BLaER1 (cell line): Measurements from ENCODE around the gene FAF2.
A peak's percentile ranks its signal among the peaks of the same experiment; 100 is the strongest.

Experiments
- H3K27ac ChIP-seq: shearing (Covaris generic); formaldehyde crosslinking; 2 replicates; pipeline ENCODE4 v1.8.1; 2022
- H3K27me3 ChIP-seq: shearing (Covaris generic); formaldehyde crosslinking; 2 replicates; pipeline ENCODE4 v1.8.1; 2022
- H3K36me3 ChIP-seq: shearing (Covaris generic); formaldehyde crosslinking; 2 replicates; pipeline ENCODE4 v1.8.1; 2022
- H3K4me1 ChIP-seq: shearing (Covaris generic); formaldehyde crosslinking; 2 replicates; pipeline ENCODE4 v1.8.1; 2022
- H3K4me2 ChIP-seq: shearing (Covaris generic); formaldehyde crosslinking; 2 replicates; pipeline ENCODE4 v1.8.1; 2022
- H3K4me3 ChIP-seq: shearing (Covaris generic); formaldehyde crosslinking; 2 replicates; pipeline ENCODE4 v1.8.1; 2022
- H3K9ac ChIP-seq: shearing (Covaris generic); formaldehyde crosslinking; 2 replicates; pipeline ENCODE4 v1.8.1; 2022
- H3K9me3 ChIP-seq: shearing (Covaris generic); formaldehyde crosslinking; 2 replicates; pipeline ENCODE4 v1.8.1; 2022
- H4K20me1 ChIP-seq: shearing (Covaris generic); formaldehyde crosslinking; 2 replicates; pipeline ENCODE4 v1.8.1; 2022
- Cebpa-rat ChIP-seq: shearing (Covaris generic); IDR thresholded peaks from 2 replicates; pipeline ENCODE4 v1.8.1; 2022

FAF2 gene

DNA sequence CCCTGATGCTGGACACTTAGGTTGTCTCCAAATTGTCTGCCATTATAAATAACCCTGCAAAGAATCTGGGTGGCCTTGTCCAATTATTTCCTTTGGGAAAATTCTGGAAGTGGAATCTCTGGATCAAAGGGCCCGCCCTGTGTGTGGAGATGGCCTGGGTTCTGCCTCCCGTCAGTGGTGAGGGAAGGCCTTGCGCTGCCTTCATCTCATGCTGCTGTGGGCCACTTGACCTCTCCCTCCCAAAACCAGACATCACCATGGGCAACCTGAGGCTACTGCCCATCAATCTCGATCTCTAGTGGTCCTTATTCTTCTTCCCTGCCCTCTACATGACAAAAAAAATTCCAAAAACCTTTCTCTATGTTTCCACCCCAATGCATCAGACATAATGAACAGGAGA, 38.4 kb upstream of the FAF2 start:
- Histone ChIP-seq H3K9ac (no peak overlapping the region), H3K4me3 (no peak overlapping the region), H3K27me3 (no peaks in the 10 kb centered on the region), H3K27ac (no peak overlapping the region), H4K20me1 (peaks cover 41% of the 10 kb centered on the region), H3K9me3 (no peaks in the 10 kb centered on the region), H3K4me1 (peaks cover 13% of the 10 kb centered on the region), H3K4me2 (no peak overlapping the region), H3K36me3 (peaks cover 59% of the 10 kb centered on the region)
- TF ChIP-seq Cebpa-rat: no peak

DNA sequence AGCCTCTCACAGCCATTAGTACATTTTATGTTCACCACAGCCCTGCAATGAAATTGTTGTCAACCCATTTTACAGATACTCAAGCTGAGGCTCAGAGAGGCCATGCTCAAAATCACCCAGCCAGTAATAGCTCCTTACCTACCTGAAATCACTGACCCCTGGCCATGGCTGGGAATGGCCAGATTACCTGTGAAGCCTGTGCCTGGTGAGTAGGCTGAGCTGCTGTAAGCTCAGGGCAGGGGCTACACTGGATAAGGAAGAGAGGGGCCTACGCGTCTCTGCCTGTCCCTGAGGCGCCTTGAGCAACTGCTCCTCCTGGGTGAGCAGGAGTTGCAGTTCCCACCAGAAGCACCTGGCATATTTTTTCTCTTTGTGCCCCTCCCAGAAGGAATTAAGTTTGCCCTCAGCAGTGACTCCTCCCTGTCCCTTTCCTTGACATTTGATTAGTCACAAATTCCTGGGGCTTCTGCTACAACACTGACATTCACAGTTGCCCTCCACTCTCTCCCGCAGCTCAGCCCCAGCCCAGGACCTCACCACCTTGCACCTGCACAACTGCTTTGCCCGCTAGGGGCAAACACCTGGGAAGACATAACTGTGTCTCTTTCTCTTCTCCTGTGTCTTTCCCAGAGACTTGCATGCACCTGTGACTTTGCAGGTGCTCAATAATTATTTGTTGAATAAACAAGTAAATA, 37.6 kb upstream of the FAF2 start:
- Histone ChIP-seq H3K27me3 (no peaks in the 10 kb centered on the region), H3K9me3 (no peaks in the 10 kb centered on the region), H3K4me3 (no peak overlapping the region), H3K27ac (no peak overlapping the region), H3K4me1 (peaks cover 21% of the 10 kb centered on the region), H3K9ac (no peak overlapping the region), H3K4me2 (no peak overlapping the region), H3K36me3 (peaks cover 51% of the 10 kb centered on the region), H4K20me1 (peaks cover 41% of the 10 kb centered on the region)
- TF ChIP-seq Cebpa-rat: no peak

- Histone ChIP-seq H3K4me1 (peaks cover 33% of the 10 kb centered on the region), H4K20me1 (peaks cover 41% of the 10 kb centered on the region), H3K36me3 (peaks cover 30% of the 10 kb centered on the region), H3K9me3 (no peaks in the 10 kb centered on the region), H3K9ac (no peak overlapping the region), H3K27ac (no peak overlapping the region), H3K4me3 (no peak overlapping the region), H3K27me3 (no peaks in the 10 kb centered on the region), H3K4me2 (no peak overlapping the region)
- TF ChIP-seq Cebpa-rat: no peak
These were observed 35.5 kb upstream of the FAF2 start for GRCh38 chr5:176412517-176413254.

DNA sequence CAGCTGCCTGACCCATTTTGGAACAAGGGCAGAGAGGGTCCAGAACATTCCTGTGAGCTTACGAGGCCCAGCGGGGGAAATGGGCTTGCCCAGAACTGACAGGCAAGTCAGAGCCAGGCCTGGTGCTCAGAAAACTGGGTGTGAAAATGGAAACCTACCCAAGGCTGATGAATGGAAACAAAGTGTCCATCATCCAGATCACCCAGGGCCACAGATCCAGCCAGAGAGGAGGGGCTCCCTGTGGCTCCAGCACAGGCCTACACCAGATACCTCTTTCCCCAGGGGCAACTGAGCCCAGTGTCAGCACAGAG, 35.0 kb upstream of the FAF2 start:
- H3K9ac ChIP-seq: no peak overlapping the region
- no peak overlapping the region for H3K27ac ChIP-seq
- H3K4me2 ChIP-seq: no peak overlapping the region
- H4K20me1 ChIP-seq: peaks cover 41% of the 10 kb centered on the region
- TF ChIP-seq Cebpa-rat: no peak
- H3K9me3 ChIP-seq: no peaks in the 10 kb centered on the region
- peaks cover 25% of the 10 kb centered on the region for H3K36me3 ChIP-seq
- no peak overlapping the region for H3K4me3 ChIP-seq
- H3K4me1 ChIP-seq: peaks cover 33% of the 10 kb centered on the region
- H3K27me3 ChIP-seq: no peaks in the 10 kb centered on the region

DNA sequence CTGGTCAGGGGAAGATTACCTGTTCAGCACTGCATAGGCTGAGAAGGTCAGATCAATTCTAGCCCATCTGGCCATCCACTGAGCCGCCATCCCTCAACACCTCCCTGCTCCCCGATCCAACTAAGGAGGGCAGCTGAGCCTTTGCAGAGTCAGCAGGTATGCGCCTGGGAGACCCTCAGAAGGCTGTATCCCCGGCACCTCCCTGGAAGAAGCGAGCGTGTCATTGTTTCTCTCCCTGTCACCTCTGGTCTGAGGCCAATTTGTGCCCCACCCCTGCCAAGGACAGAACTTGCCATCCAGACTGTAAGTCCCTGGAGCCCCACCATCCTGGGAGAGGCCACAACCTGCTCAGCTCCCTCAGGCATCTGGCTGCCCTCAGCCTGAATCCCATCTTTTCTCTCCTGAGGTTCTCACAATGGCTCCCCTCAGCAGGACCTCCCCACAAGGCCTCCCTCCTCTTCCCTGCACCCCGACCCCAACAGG, 34.4 kb upstream of the FAF2 start:
- H3K27ac ChIP-seq: no peak overlapping the region
- H3K4me3 ChIP-seq: no peak overlapping the region
- H3K4me2 ChIP-seq: no peak overlapping the region
- TF ChIP-seq Cebpa-rat: no peak
- no peak overlapping the region for H3K9ac ChIP-seq
- peaks cover 41% of the 10 kb centered on the region for H4K20me1 ChIP-seq
- no peaks in the 10 kb centered on the region for H3K27me3 ChIP-seq
- H3K36me3 ChIP-seq: peaks cover 22% of the 10 kb centered on the region
- peaks cover 33% of the 10 kb centered on the region for H3K4me1 ChIP-seq
- H3K9me3 ChIP-seq: no peaks in the 10 kb centered on the region

GRCh38 chr5:176414704-176415103, 33.5 kb upstream of the FAF2 start:
- H3K9ac ChIP-seq: peak overlapping the region; percentile 86; the same call in 1 of the 2 replicates
- no peak overlapping the region for H3K4me3 ChIP-seq
- H3K9me3 ChIP-seq: no peaks in the 10 kb centered on the region
- no peak for TF ChIP-seq Cebpa-rat
- H3K27me3 ChIP-seq: no peaks in the 10 kb centered on the region
- peaks cover 33% of the 10 kb centered on the region for H3K4me1 ChIP-seq
- no peak overlapping the region for H3K27ac ChIP-seq
- peak overlapping the region; percentile 98 for H3K4me2 ChIP-seq
- H4K20me1 ChIP-seq: peaks cover 41% of the 10 kb centered on the region
- H3K36me3 ChIP-seq: peaks cover 12% of the 10 kb centered on the region

- TF ChIP-seq Cebpa-rat: no peak
- H3K4me2 ChIP-seq: peak overlapping the region; percentile 98
- H4K20me1 ChIP-seq: peaks cover 40% of the 10 kb centered on the region
- H3K4me1 ChIP-seq: peaks cover 33% of the 10 kb centered on the region
- peak overlapping the region; percentile 86 for H3K9ac ChIP-seq
- H3K27me3 ChIP-seq: no peaks in the 10 kb centered on the region
- peaks cover 5% of the 10 kb centered on the region for H3K36me3 ChIP-seq
- peaks cover 7% of the 10 kb centered on the region for H3K9me3 ChIP-seq
- peak overlapping the region; percentile 87 for H3K4me3 ChIP-seq
- H3K27ac ChIP-seq: peak overlapping the region; percentile 84
These were observed 32.8 kb upstream of the FAF2 start for GRCh38 chr5:176415240-176415951.

DNA sequence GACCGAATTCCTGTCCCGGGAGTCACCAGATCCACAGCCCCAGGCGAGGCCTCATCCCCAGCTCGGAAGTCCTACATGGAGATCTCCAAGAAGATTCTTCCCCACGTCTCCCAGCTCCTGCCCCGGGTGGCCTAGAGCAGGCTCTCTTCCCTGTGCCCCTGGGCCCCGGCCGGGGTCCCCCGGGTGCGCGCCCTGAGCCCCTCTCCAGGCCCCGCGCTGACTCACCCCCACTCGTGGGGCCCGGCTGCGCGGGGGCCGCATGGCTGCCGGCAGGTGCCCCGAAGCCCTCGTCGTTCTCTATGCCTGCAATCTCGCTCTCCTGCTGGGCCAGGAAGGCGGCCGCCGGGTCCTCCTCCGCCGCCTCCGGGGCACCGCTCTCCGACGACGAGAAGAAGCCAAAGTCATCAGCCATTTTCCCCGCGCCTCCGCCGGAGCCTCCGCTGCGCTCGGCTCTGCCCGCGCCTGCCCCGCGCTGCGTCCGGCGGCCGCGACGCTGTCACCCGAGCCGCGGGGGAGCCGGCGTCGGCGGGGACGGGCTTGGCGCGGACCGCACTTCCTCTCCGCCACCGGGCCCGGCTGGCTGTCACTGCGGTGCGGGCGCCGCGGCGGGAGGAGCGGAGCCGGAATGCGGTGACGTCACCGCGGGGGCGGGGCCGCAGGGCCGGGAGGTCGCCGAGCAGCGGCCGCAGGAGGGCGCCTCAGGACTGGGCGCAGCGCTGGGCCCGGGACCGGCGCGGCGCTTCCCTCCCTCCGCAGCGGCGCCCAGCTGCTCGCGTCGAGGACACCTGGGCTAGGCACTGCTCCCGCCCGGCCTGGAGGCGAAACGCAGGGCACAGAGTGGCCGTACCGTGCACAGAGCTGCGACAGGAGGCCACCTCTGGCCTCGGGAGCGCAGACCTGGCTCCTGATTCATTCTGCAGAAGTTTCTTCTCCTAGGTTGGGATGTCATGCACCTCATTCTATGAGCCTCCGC, 31.9 kb upstream of the FAF2 start, which contains the start of gene CLTB:
CLTB (minus strand) TSS at position 588 of the 973 bp plus-strand sequence; CDS start at position 412, 176 bp downstream.
- H3K27me3 ChIP-seq: no peaks in the 10 kb centered on the region
- TF ChIP-seq Cebpa-rat: no peak
- peaks cover 15% of the 10 kb centered on the region for H3K9me3 ChIP-seq
- peaks cover 31% of the 10 kb centered on the region for H4K20me1 ChIP-seq
- peak within 1 kb of the TSS; percentile 98 for H3K4me2 ChIP-seq
- peak within 1 kb of the TSS; percentile 84 for H3K27ac ChIP-seq
- H3K9ac ChIP-seq: peak within 1 kb of the TSS; percentile 86
- peak within 1 kb of the TSS; percentile 87 for H3K4me3 ChIP-seq
- H3K36me3 ChIP-seq: no peaks in the 10 kb centered on the region
- H3K4me1 ChIP-seq: peaks cover 33% of the 10 kb centered on the region

GRCh38 chr5:176416965-176417364, 31.2 kb upstream of the FAF2 start:
- Histone ChIP-seq H3K36me3 (no peaks in the 10 kb centered on the region), H3K27ac (no peak overlapping the region), H3K4me1 (peaks cover 32% of the 10 kb centered on the region), H3K4me2 (peak overlapping the region; percentile 98), H3K9ac (peak overlapping the region; percentile 86; the same call in 1 of the 2 replicates), H3K9me3 (peaks cover 22% of the 10 kb centered on the region), H3K4me3 (peak overlapping the region; percentile 87), H4K20me1 (peaks cover 27% of the 10 kb centered on the region), H3K27me3 (no peaks in the 10 kb centered on the region)
- TF ChIP-seq Cebpa-rat: no peak
